ENCODE results near the gene WDCP.
A peak's percentile ranks its signal among the peaks of the same experiment; 100 is the strongest.
"Not testable (repeated sequence)": the region's sequence is repeated elsewhere in the genome, so short reads cannot be mapped to it uniquely, and the experiment has no call there.

WDCP gene

GRCh38 chr2:24050041-24050979 lies 3.1 kb upstream of the WDCP start:
- peaks cover 15% of the 10 kb centered on the region for H3K4me1 ChIP-seq (ENCODE audit: insufficient read depth, low read length)
- no peaks in the 10 kb centered on the region for H3K9me3 ChIP-seq (ENCODE audit: low read length)
- peak overlapping the region; percentile 62 for H2AFZ ChIP-seq (ENCODE audit: low read depth, low read length)
- H3K27me3 ChIP-seq (ENCODE audit: insufficient read depth, low read length), result no peaks in the 10 kb centered on the region
- peaks cover 5% of the 10 kb centered on the region for H3K36me3 ChIP-seq (ENCODE audit: insufficient read depth, low read length)
- peak overlapping the region; percentile 62 for H3K4me3 ChIP-seq (ENCODE audit: low read length)

GRCh38 chr2:24049485-24050021 lies 2.4 kb upstream of the WDCP start, which contains the start of gene FKBP1B:
TSS of gene FKBP1B (plus strand) at chr2:24049741. CDS start at chr2:24049850, 109 bp downstream.
- no peaks in the 10 kb centered on the region for H3K9me3 ChIP-seq (ENCODE audit: low read length)
- peaks cover 15% of the 10 kb centered on the region for H3K4me1 ChIP-seq (ENCODE audit: insufficient read depth, low read length)
- peak within 1 kb of the TSS; percentile 62 for H2AFZ ChIP-seq (ENCODE audit: low read depth, low read length)
- H3K27me3 ChIP-seq (ENCODE audit: insufficient read depth, low read length), result no peaks in the 10 kb centered on the region
- peak within 1 kb of the TSS; percentile 62 for H3K4me3 ChIP-seq (ENCODE audit: low read length)
- H3K36me3 ChIP-seq (ENCODE audit: insufficient read depth, low read length), result peaks cover 3% of the 10 kb centered on the region

- no peaks in the 10 kb centered on the region for H3K27me3 ChIP-seq (ENCODE audit: insufficient read depth, low read length)
- H3K9me3 ChIP-seq (ENCODE audit: low read length), result no peaks in the 10 kb centered on the region
- H3K36me3 ChIP-seq (ENCODE audit: insufficient read depth, low read length), result no peaks in the 10 kb centered on the region
- H2AFZ ChIP-seq (ENCODE audit: low read depth, low read length), result peak overlapping the region; percentile 62
- peaks cover 15% of the 10 kb centered on the region for H3K4me1 ChIP-seq (ENCODE audit: insufficient read depth, low read length)
- peak overlapping the region; percentile 62 for H3K4me3 ChIP-seq (ENCODE audit: low read length)
Observed at GRCh38 chr2:24048769-24049484, 1.7 kb upstream of the WDCP start.

- peak overlapping the region; percentile 45 for H3K4me3 ChIP-seq (ENCODE audit: low read length)
- no peaks in the 10 kb centered on the region for H3K9me3 ChIP-seq (ENCODE audit: low read length)
- H3K4me1 ChIP-seq (ENCODE audit: insufficient read depth, low read length), result peaks cover 15% of the 10 kb centered on the region
- H3K27me3 ChIP-seq (ENCODE audit: insufficient read depth, low read length), result no peaks in the 10 kb centered on the region
- no peaks in the 10 kb centered on the region for H3K36me3 ChIP-seq (ENCODE audit: insufficient read depth, low read length)
- peak overlapping the region; percentile 58 for H2AFZ ChIP-seq (ENCODE audit: low read depth, low read length)
Observed at GRCh38 chr2:24047703-24048033, 477 bp upstream of the WDCP start.

GRCh38 chr2:24046599-24046929 lies 627 bp downstream of the WDCP start:
- H3K27me3 ChIP-seq (ENCODE audit: insufficient read depth, low read length), result no peaks in the 10 kb centered on the region
- no peaks in the 10 kb centered on the region for H3K36me3 ChIP-seq (ENCODE audit: insufficient read depth, low read length)
- no peak overlapping the region for H2AFZ ChIP-seq (ENCODE audit: low read depth, low read length)
- peaks cover 15% of the 10 kb centered on the region for H3K4me1 ChIP-seq (ENCODE audit: insufficient read depth, low read length)
- H3K4me3 ChIP-seq (ENCODE audit: low read length), result peak overlapping the region; percentile 95
- no peaks in the 10 kb centered on the region for H3K9me3 ChIP-seq (ENCODE audit: low read length)

- H3K4me3 ChIP-seq (ENCODE audit: low read length), result peak overlapping the region; percentile 95
- H3K9me3 ChIP-seq (ENCODE audit: low read length), result no peaks in the 10 kb centered on the region
Observed at GRCh38 chr2:24045511-24046508, 1.4 kb downstream of the WDCP start.

GRCh38 chr2:24043133-24043532 lies 4.1 kb downstream of the WDCP start:
- H3K36me3 ChIP-seq (ENCODE audit: insufficient read depth, low read length), result peaks cover 14% of the 10 kb centered on the region
- not testable (repeated sequence) for H3K4me1 ChIP-seq (ENCODE audit: insufficient read depth, low read length)

More at GRCh38 chr2:24045511-24046508, 1.4 kb downstream of the WDCP start:
- H3K4me1 ChIP-seq (ENCODE audit: insufficient read depth, low read length), result peaks cover 15% of the 10 kb centered on the region
- H3K27me3 ChIP-seq (ENCODE audit: insufficient read depth, low read length), result no peaks in the 10 kb centered on the region
- H3K36me3 ChIP-seq (ENCODE audit: insufficient read depth, low read length), result no peaks in the 10 kb centered on the region
- H2AFZ ChIP-seq (ENCODE audit: low read depth, low read length), result no peak overlapping the region

GRCh38 chr2:24040511-24040910 lies 6.7 kb downstream of the WDCP start:
- peaks cover 34% of the 10 kb centered on the region for H3K36me3 ChIP-seq (ENCODE audit: insufficient read depth, low read length)
- H3K27me3 ChIP-seq (ENCODE audit: insufficient read depth, low read length), result no peaks in the 10 kb centered on the region
- no peaks in the 10 kb centered on the region for H3K4me1 ChIP-seq (ENCODE audit: insufficient read depth, low read length)
- no peak overlapping the region for H3K4me3 ChIP-seq (ENCODE audit: low read length)
- no peaks in the 10 kb centered on the region for H3K9me3 ChIP-seq (ENCODE audit: low read length)
- no peak overlapping the region for H2AFZ ChIP-seq (ENCODE audit: low read depth, low read length)

More at GRCh38 chr2:24043133-24043532, 4.1 kb downstream of the WDCP start:
- H3K27me3 ChIP-seq (ENCODE audit: insufficient read depth, low read length); H3K4me3 ChIP-seq (ENCODE audit: low read length); H3K9me3 ChIP-seq (ENCODE audit: low read length); H2AFZ ChIP-seq (ENCODE audit: low read depth, low read length): not testable (repeated sequence)

GRCh38 chr2:24038786-24039499 lies 8.2 kb downstream of the WDCP start:
- H3K4me1 ChIP-seq (ENCODE audit: insufficient read depth, low read length), result no peaks in the 10 kb centered on the region
- H2AFZ ChIP-seq (ENCODE audit: low read depth, low read length), result no peak overlapping the region
- H3K36me3 ChIP-seq (ENCODE audit: insufficient read depth, low read length), result peaks cover 37% of the 10 kb centered on the region
- no peaks in the 10 kb centered on the region for H3K9me3 ChIP-seq (ENCODE audit: low read length)
- no peak overlapping the region for H3K4me3 ChIP-seq (ENCODE audit: low read length)
- no peaks in the 10 kb centered on the region for H3K27me3 ChIP-seq (ENCODE audit: insufficient read depth, low read length)

- no peak overlapping the region for H3K4me3 ChIP-seq (ENCODE audit: low read length)
- H2AFZ ChIP-seq (ENCODE audit: low read depth, low read length), result no peak overlapping the region
- H3K36me3 ChIP-seq (ENCODE audit: insufficient read depth, low read length), result peaks cover 50% of the 10 kb centered on the region
- no peaks in the 10 kb centered on the region for H3K9me3 ChIP-seq (ENCODE audit: low read length)
- no peaks in the 10 kb centered on the region for H3K27me3 ChIP-seq (ENCODE audit: insufficient read depth, low read length)
- H3K4me1 ChIP-seq (ENCODE audit: insufficient read depth, low read length), result peaks cover 19% of the 10 kb centered on the region
Observed at GRCh38 chr2:24026233-24026632, 21.0 kb downstream of the WDCP start.

GRCh38 chr2:24024996-24025663 lies 22.1 kb downstream of the WDCP start:
- Histone ChIP-seq H3K4me3 (ENCODE audit: low read length) (no peak overlapping the region), H2AFZ (ENCODE audit: low read depth, low read length) (no peak overlapping the region), H3K27me3 (ENCODE audit: insufficient read depth, low read length) (no peaks in the 10 kb centered on the region), H3K36me3 (ENCODE audit: insufficient read depth, low read length) (peaks cover 39% of the 10 kb centered on the region), H3K9me3 (ENCODE audit: low read length) (no peaks in the 10 kb centered on the region), H3K4me1 (ENCODE audit: insufficient read depth, low read length) (peaks cover 22% of the 10 kb centered on the region)
